ENCODE data around the gene DNAJC4. TPM values are rescaled to one million over a fixed set of nuclear protein-coding genes. Genes with fewer than 3 reads are reported as not detected.
"Not testable (repeated sequence)": the region's sequence is repeated elsewhere in the genome, so short reads cannot be mapped to it uniquely, and the experiment has no call there.

The DNAJC4 gene
- total RNA-seq, 1 experiment from 2014 or later, result 19.5 TPM

GRCh38 chr11:64244966-64245365 is 14.6 kb downstream of the DNAJC4 start:
- DNase-seq (ENCODE audit: unreplicated experiment), result no peak
- no peak for TF ChIP-seq CTCF (IDR thresholded peaks at IDR 0.05; ENCODE audit: unreplicated experiment)

GRCh38 chr11:64245401-64245796 is 15.1 kb downstream of the DNAJC4 start:
- H3K4me1 Mint-ChIP-seq (ENCODE audit: insufficient read depth, unreplicated experiment), result peaks cover 16% of the 10 kb centered on the region
- H3K36me3 Mint-ChIP-seq (ENCODE audit: insufficient read depth, unreplicated experiment), result peaks cover 27% of the 10 kb centered on the region
- H3K9me3 Mint-ChIP-seq (ENCODE audit: unreplicated experiment), result no peaks in the 10 kb centered on the region
- peak overlapping the region; percentile 93 for H3K4me3 Mint-ChIP-seq (ENCODE audit: unreplicated experiment)
- H3K27ac Mint-ChIP-seq (ENCODE audit: low read depth, unreplicated experiment), result peak overlapping the region; percentile 69
- no peak for TF ChIP-seq CTCF (IDR thresholded peaks at IDR 0.05; ENCODE audit: unreplicated experiment)
- DNase-seq (ENCODE audit: unreplicated experiment), result peak; percentile 53
- no TSS peak for BruUV-seq (replicated peaks)
- H3K27me3 Mint-ChIP-seq (ENCODE audit: insufficient read depth, unreplicated experiment), result no peaks in the 10 kb centered on the region
- intact Hi-C loops (cut with micrococcal nuclease), result no loop called here
- ChIA-PET CTCF (interaction anchor here (0.6 to 3.1 kb wide), 11 partner anchors 10 to 404 kb away, joined by 3 to 27 read pairs (median 4); partner anchors contain the start of genes CATSPERZ, ESRRA and FERMT3), POLR2A (interaction anchor here (0.6 to 10.8 kb wide), 22 partner anchors 11 to 1698 kb away, joined by 3 to 122 read pairs (median 6); partner anchors contain the start of genes AHNAK, BAD, CATSPERZ and DNAJC4)

More at GRCh38 chr11:64244966-64245365, 14.6 kb downstream of the DNAJC4 start:
- peaks cover 20% of the 10 kb centered on the region for H3K4me1 Mint-ChIP-seq (ENCODE audit: insufficient read depth, unreplicated experiment)
- H3K4me3 Mint-ChIP-seq (ENCODE audit: unreplicated experiment), result peak overlapping the region; percentile 93
- CTCF ChIA-PET, result interaction anchor here (0.6 to 3.1 kb wide), 10 partner anchors 9 to 311 kb away, joined by 3 to 27 read pairs (median 4); partner anchors contain the start of genes CATSPERZ, ESRRA and FERMT3
- peak overlapping the region; percentile 69 for H3K27ac Mint-ChIP-seq (ENCODE audit: low read depth, unreplicated experiment)
- POLR2A ChIA-PET, result interaction anchor here (0.6 to 10.8 kb wide), 22 partner anchors 11 to 1698 kb away, joined by 3 to 122 read pairs (median 9); partner anchors contain the start of genes AHNAK, BAD, CATSPERZ and DNAJC4
- intact Hi-C loops (cut with micrococcal nuclease), result no loop called here
- peaks cover 31% of the 10 kb centered on the region for H3K36me3 Mint-ChIP-seq (ENCODE audit: insufficient read depth, unreplicated experiment)
- no peaks in the 10 kb centered on the region for H3K9me3 Mint-ChIP-seq (ENCODE audit: unreplicated experiment)
- no TSS peak for BruUV-seq (replicated peaks)
- no peaks in the 10 kb centered on the region for H3K27me3 Mint-ChIP-seq (ENCODE audit: insufficient read depth, unreplicated experiment)

- Mint-ChIP-seq H3K36me3 (ENCODE audit: insufficient read depth, unreplicated experiment) (peaks cover 27% of the 10 kb centered on the region), H3K4me3 (ENCODE audit: unreplicated experiment) (peak overlapping the region; percentile 93), H3K27ac (ENCODE audit: low read depth, unreplicated experiment) (peak overlapping the region; percentile 69), H3K27me3 (ENCODE audit: insufficient read depth, unreplicated experiment) (no peaks in the 10 kb centered on the region), H3K9me3 (ENCODE audit: unreplicated experiment) (no peaks in the 10 kb centered on the region), H3K4me1 (ENCODE audit: insufficient read depth, unreplicated experiment) (peaks cover 15% of the 10 kb centered on the region)
- ChIA-PET POLR2A (interaction anchor here (0.6 to 10.8 kb wide), 23 partner anchors 8 to 1699 kb away, joined by 3 to 122 read pairs (median 7); partner anchors contain the start of genes AHNAK, BAD, CATSPERZ and DNAJC4), CTCF (interaction anchor here (0.6 to 3.1 kb wide), 12 partner anchors 10 to 404 kb away, joined by 3 to 27 read pairs (median 3); partner anchors contain the start of genes CATSPERZ and ESRRA)
- BruUV-seq (replicated peaks), result TSS peak; percentile 45
- no peak for TF ChIP-seq CTCF (IDR thresholded peaks at IDR 0.05; ENCODE audit: unreplicated experiment)
- intact Hi-C loops (cut with micrococcal nuclease), result loop anchor here (2.0 kb wide), 1 partner anchor 59 kb away; the partner anchor contains the start of gene ESRRA
- DNase-seq (ENCODE audit: unreplicated experiment), result peak; percentile 97
Observed at GRCh38 chr11:64245797-64246620, 15.7 kb downstream of the DNAJC4 start.

- intact Hi-C loops (cut with micrococcal nuclease), result loop anchor here (2.0 kb wide), 1 partner anchor 58 kb away; the partner anchor contains the start of gene ESRRA
- DNase-seq (ENCODE audit: unreplicated experiment); H3K27me3 Mint-ChIP-seq (ENCODE audit: insufficient read depth, unreplicated experiment); H3K9me3 Mint-ChIP-seq (ENCODE audit: unreplicated experiment); BruUV-seq (replicated peaks): not testable (repeated sequence)
- Mint-ChIP-seq H3K4me3 (ENCODE audit: unreplicated experiment) (peak overlapping the region; percentile 93), H3K36me3 (ENCODE audit: insufficient read depth, unreplicated experiment) (peaks cover 27% of the 10 kb centered on the region), H3K27ac (ENCODE audit: low read depth, unreplicated experiment) (peak overlapping the region; percentile 63), H3K4me1 (ENCODE audit: insufficient read depth, unreplicated experiment) (peaks cover 15% of the 10 kb centered on the region)
- ChIA-PET POLR2A (interaction anchor here (0.9 to 10.8 kb wide), 18 partner anchors 8 to 1699 kb away, joined by 3 to 122 read pairs (median 10); partner anchors contain the start of genes AHNAK, BAD, CATSPERZ and DNAJC4), CTCF (interaction anchor here (0.6 to 1.6 kb wide), 3 partner anchors 22 to 108 kb away, joined by 3 to 4 read pairs (median 3); no protein-coding TSS in a partner anchor)
Observed at GRCh38 chr11:64246621-64246870, 16.2 kb downstream of the DNAJC4 start.
